GM19467 (cell line): Measurements from ENCODE around the gene RBP7.
"Not testable (repeated sequence)": the region's sequence is repeated elsewhere in the genome, so short reads cannot be mapped to it uniquely, and the experiment has no call there.

Experiments
- ATAC-seq: cut with Tn5 transposase; IDR thresholded peaks from one replicate; pipeline ENCODE4 v1.9.1; 2021; ENCODE audit warnings: mild to moderate bottlenecking, moderate library complexity; ENCODE audit not compliant: unreplicated experiment

Gene RBP7

GRCh38 chr1:9996624-9997582, at the start of gene RBP7:
Gene RBP7, plus strand, starts transcription at chr1:9997228. Its CDS starts 31 bp downstream, at chr1:9997259.
- ATAC-seq: no peak

DNA sequence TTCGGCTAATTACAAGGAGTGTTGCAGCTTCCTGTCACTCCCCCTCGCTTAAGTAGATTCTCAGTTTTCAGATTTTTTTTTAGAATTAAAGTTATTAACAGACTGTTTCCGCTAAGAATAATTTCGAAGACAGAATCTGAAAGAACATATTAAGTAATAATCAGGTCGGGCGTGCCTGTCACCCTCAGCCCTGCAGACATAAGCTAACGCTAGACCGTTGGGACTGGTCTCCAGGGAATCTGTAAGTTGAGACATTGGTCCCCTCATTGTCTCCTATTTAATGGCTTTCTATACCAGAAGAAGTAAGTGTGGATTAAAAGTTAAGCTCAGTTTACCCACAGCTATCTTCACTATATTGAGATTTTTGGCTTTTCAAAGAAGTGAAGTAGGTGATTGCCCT, 39.3 kb upstream of the RBP7 start:
- no peak for ATAC-seq

- no peak for ATAC-seq
These were observed 37.0 kb upstream of the RBP7 start for GRCh38 chr1:9960011-9960410.

DNA sequence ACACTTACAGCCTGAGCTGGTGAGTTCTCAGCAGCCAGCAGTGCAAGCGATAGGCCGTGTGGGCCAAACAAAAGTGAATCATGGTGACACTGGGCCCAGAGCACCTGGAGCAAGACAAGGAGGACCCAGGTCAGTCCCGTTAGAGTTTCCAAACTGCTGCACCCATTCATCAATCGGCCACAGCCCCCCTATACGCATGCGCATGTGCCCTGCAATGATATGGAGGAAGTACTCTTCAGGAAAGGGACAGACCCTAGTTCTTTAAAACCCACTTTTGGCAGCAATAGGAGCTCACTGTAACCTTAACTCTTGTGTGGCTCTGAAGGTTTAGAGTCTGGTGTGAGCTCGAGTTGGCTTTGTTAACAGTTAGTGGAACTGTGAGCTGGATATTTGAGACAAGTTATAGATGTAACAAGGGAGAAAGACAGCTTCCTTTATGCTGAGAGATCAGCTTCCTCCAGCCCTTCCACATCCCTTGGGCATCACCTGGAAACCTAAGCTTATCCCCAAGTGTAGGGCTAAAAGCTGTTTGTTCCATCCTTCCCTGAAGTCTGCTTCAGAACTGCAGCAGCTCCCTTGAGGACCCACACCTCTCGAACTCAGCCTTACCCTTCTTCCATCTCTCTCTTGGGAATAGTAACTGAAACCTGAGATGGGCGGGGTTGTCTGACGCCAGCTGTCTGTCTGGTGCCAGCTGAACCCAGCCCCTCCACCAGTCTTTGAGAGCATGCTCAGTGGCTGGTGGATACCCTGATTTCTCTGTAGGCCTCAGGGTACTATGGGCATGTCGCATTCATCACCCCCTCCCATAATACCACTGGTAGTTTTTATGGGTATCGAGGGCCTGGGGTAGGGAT, 36.1 kb upstream of the RBP7 start:
- no peak for ATAC-seq

DNA sequence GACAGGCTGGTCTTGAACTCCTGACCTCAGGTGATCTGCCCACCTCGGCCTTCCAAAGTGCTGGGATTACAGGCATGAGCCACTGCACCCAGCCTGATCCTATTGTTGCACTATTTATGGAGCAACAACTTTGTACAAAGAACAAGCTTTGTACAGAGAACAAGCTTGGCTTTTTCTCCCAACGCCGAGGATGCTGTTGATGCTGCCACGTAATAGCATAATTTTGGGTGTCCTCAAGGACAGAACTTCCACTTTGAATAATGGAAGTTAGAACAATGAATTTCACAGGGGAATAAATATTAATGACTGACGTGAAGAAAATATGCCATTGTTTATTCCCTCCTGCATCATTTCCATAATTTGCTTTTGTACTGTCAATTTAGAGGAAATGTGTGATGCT, 12.8 kb upstream of the RBP7 start:
- ATAC-seq: no peak

DNA sequence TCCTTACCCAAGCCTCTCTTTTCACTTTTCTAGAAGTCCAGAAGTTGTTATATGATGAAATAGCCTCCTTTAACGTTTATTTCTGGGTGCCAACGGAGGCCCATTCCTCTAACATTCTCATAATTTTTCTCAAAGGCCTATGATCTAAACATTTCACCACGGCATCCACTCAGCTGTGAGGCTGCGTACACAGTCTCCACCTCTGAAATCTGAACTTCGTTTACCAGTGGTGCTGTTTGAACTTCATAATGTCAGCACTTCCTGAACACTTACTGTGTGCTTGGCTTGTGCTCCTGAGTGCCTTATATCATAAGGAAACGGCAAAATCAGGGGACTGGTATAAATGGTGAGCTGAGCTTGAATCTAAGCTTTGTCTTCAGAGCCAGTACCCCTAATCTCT, 12.0 kb upstream of the RBP7 start:
- no peak for ATAC-seq

DNA sequence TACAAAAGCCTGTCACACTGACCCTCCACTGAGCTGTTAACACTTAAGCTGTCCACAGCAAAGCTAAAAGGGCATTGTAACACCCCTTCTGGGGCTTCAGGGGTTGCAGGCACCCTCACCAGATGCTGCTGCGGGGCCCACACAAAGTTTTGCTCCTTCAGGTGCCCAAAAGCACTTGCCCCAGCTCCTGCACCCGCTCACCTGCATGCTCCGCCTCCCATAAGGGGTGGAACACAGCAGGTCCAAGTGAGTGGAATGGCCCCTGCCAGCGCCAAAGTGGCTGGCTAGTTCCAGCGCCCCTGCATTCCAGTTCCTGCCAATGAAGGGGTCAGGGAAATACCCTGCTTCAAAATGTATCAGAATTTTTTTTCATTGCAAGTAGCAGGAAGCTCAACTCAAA, 7.3 kb upstream of the RBP7 start:
- ATAC-seq: no peak

GRCh38 chr1:9990944-9991343, 6.1 kb upstream of the RBP7 start:
- ATAC-seq: no peak

DNA sequence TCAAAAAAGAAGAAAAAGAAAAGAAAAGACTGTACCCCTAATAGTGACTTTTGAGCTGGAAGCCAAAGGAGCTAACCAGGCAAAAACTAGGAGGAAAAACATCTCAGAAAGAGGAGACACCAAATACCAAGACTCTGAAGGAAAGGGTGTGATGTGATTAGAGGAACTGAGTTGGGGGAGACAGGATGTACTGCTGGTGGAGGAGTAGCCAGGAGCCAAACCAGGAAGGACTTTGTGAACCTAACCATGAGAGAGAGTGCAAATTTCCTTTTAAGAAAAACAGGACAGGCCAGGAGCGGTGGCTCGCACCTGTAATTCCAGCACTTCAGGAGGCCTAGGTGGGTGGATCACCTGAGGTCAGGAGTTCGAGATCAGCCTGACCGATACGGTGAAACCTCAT, 4.1 kb upstream of the RBP7 start:
- no peak for ATAC-seq

DNA sequence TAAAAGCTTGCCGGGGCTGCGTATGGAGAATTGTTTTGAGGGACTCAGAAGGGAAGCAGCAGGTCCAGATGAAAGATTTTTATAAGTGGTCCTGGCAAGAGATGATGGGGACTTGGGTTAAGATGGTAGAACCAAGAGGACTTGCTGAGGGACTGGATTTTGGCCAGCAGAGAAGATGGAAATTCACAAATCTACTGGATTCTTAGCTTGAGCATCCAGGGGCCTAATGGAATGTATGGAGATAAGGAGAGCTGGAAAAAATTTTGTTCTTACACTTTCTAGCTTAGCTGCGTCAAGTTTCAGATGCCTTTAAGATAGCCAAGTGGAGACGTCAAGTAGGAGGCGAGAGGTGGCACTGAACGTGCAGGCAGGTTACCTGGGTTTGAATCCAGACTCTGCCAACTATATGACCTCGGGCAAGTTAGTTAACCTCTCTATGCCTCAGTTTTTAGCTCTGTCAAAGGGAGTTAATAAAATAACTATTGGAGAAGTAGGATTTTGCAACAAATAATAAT, 3.4 kb upstream of the RBP7 start:
- ATAC-seq: no peak

- no peak for ATAC-seq
These were observed 4.1 kb downstream of the RBP7 start for GRCh38 chr1:10001016-10001665.

DNA sequence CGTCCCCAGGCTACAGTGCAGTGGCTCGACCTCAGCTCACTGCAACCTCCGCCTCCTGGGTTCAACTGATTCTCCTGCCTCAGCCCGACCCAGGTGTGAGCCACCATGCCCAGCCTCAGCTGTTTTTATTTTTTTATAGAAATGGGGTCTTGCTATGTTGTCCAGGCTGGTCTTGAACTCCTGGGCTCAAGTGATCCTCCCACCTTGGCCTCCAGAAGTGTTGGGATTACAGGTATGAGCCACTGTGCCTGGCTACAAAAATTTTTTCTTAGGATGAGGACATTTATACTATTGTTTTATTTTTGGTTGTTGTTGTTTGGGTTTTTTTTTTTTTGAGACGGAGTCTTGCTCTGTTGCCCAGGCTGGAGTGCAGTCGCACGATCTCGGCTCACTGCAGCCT, 8.2 kb downstream of the RBP7 start:
- ATAC-seq: not testable (repeated sequence)

DNA sequence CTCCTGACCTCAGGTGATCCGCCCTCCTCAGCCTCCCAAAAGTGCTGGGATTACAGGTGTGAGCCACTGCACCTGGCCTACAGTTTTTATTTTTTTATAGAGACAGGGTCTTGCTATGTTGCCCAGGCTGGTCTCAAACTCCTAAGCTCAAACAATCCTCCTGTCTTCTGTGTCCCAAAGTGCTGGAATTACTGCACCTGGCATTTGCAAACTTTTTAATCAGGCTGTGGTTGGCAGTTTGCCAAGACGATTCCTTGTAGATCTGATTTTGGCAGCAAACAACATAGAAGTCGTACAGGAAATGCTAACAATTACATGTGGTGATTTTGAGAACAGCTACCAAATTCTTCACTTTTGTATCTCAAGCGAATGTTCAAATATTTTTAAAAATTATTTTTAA, 10.1 kb downstream of the RBP7 start:
- ATAC-seq: no peak

GRCh38 chr1:10014016-10014415, 17.0 kb downstream of the RBP7 start:
- ATAC-seq: no peak

DNA sequence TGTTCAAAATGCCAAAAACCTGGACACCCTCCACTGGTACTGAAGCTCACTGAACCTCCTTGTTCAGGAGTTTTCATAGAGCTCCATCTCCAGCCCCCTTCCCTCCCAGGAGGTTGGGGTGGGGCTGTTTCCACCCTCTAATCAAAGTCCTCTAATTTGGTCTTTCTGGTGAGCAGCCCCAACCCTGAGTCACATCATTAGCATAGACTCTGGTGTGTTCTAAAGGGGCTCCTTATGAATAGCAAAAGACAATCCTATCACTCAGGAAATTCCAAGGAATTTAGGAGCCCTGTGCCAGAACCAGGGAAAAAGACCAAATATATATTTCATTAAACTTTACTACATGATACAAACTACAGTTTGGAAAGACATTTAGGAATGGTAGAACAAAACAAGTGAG, 22.5 kb downstream of the RBP7 start:
- no peak for ATAC-seq

DNA sequence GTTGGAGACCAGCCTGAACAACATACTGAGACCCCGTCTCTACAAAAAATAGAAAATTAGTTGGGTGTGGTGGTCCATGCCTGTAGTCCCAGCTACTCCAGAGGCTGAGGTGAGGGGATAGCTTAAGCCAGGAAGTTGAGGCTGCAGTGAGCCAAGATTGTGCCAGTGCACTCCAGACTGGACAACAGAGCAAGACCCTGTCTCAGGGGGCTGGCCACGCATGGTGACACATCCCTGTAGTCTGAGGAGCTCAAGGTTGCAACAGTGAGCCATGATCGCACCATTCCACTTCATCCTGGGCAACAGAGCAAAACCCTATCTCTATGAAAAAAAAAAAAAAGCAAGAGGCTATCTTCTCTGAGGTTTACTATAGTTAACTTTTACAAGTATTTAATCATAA, 23.1 kb downstream of the RBP7 start:
- ATAC-seq: no peak

GRCh38 chr1:10020678-10021077, 23.6 kb downstream of the RBP7 start:
- ATAC-seq: not testable (repeated sequence)

GRCh38 chr1:10021992-10022391, 25.0 kb downstream of the RBP7 start:
- not testable (repeated sequence) for ATAC-seq

- ATAC-seq: no peak
These were observed 25.6 kb downstream of the RBP7 start for GRCh38 chr1:10022656-10023055.

GRCh38 chr1:10025354-10025753, 28.3 kb downstream of the RBP7 start:
- no peak for ATAC-seq

GRCh38 chr1:10027027-10027426, 30.0 kb downstream of the RBP7 start:
- no peak for ATAC-seq
